Psoas muscle (tissue), 8 donors: ENCODE data around the gene FBXW12. TPM values are rescaled to one million over a fixed set of nuclear protein-coding genes. Genes with fewer than 3 reads are reported as not detected.

ENCODE experiments used
- ATAC-seq, 4 donors: fragments of 200-7000 bp; cut with Tn5 transposase; one replicate each; pipeline ENCODE4 v1.9.1; 2020; ENCODE audit warnings: moderate library complexity in 3 of 4, mild to moderate bottlenecking in 2 of 4
- DNase-seq, 2 donors: peaks; one replicate each; pipeline ENCODE4 v3.0.0-alpha.2; 2020
- H3K27ac ChIP-seq: fragments of 200-600 bp; one replicate; pipeline ENCODE4 v1.8.0; 2022
- H3K27me3 ChIP-seq, 3 donors: fragments of 200-600 bp in 1 of 3; one replicate each; pipeline versions ENCODE4 v1.6.1 to v1.8.0; 2013 to 2022; ENCODE audit warnings: low read length in 2 of 3, mild to moderate bottlenecking in 2 of 3, moderate library complexity in 1 of 3; ENCODE audit not compliant: insufficient read depth in 3 of 3
- H3K36me3 ChIP-seq, 2 donors: fragments of 200-600 bp in 1 of 2; one replicate each; pipeline versions ENCODE4 v1.6.1 to v1.8.0; 2013 to 2022; ENCODE audit warnings: low read depth in 1 of 2, mild to moderate bottlenecking in 1 of 2, moderate library complexity in 1 of 2; ENCODE audit not compliant: insufficient read depth in 1 of 2
- H3K4me1 ChIP-seq: fragments of 200-600 bp; one replicate; pipeline ENCODE4 v1.8.0; 2022
- H3K4me3 ChIP-seq: fragments of 200-600 bp; one replicate; pipeline ENCODE4 v1.8.0; 2022; ENCODE audit warnings: mild to moderate bottlenecking
- H3K9me3 ChIP-seq: fragments of 200-600 bp; one replicate; pipeline ENCODE4 v1.8.0; 2022
- CTCF ChIP-seq: fragments of 200-600 bp; IDR thresholded peaks from one replicate; pipeline ENCODE4 v1.8.0; 2022; ENCODE audit warnings: antibody characterized with exemption
- WGBS, 3 donors: extraction: QIAGEN DNeasy Blood & Tissue Kit; methylation state at CpG; one replicate each; pipeline versions ENCODE4 v1.1.6 to v1.1.7; 2013; 5-methylcytosine and 5-hydroxymethylcytosine counted together
- intact Hi-C, 2 donors: fragments of 100-400 bp; cut with DNase I; formaldehyde crosslinking; loops; one replicate each; pipeline versions ENCODE4 v1.11.0 to v1.14.2; 2022
- polyA plus RNA-seq, 3 donors: library from polyadenylated mRNA; stranded (reverse); fragments of 200-250 nt; gene quantifications; one replicate each; pipeline ENCODE4 v1.2.3, GENCODE V29; 2013
- total RNA-seq, 4 donors: library from RNA; stranded (reverse); fragmentation: NEBNext Ultra II Directional in 2 of 4; extraction: Animal tissue kit (Norgen Biotek cat#: 25700) in 2 of 4; gene quantifications; one replicate each; pipeline versions ENCODE4 v1.2.1 to v1.2.4, GENCODE V29; 2021 to 2023
- donor health status: healthy with polysubstance abuse.
- donor health status: DM: no; HTN: no; CAD: no; lungs with moderate emphysema.
- donor health status: Bipolar disorder and iron deficiency.
- donor health status: healthy.
- donor health status: DM: yes; HTN: yes; CAD: no.
- donor health status: DM: no; HTN: no; CAD: no.
- donor health status: DM: no; HTN: no; CAD: no.
- donor health status: DM: yes; HTN: yes; CAD: no.

The FBXW12 gene
- total and polyA plus RNA-seq, 7 donors = 0.01 TPM; not detected in 6

DNA sequence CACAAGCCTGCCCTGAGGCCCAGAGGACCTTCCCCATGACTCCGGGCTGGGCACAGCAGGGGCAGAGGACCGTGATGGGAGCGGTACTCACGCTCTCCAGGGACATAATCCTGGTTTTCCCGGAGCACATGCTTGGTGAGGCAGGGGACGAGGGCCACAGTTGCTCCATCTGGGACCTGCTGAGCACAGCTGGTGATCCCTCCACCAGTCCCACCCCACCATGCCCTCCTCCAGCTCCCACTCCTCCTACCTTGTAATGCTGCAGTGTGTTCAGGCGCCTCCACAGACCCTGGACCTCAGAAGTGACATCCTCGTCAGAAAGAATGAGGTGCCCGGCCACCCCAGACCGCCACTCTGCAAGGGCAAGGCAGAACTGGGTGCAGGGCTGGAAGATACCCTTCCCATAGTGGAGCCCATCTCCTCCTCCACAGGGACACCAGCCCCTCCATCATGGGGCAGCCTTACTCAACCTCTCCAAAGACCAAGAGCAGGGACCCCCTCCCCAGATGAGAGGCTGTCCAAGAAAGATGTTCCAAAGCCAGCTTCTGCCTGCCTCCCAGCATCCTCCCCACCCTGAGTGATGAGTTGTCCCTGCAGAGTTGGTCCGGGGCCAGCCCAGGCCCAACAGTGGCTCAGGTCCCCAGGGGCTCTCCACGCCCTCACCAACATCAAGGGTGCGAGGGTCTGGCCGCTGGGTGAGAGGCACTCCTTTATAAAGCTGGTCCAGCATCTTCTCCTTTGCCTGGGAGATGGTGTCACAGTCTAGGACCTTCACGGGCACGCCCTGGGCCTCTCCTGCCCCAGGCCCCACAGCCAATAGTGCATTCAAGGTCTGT lies 38.4 kb downstream of the FBXW12 start:
- H3K36me3 ChIP-seq = peaks cover 0 to 3% of the 10 kb centered on the region in 2 donors
- no peak for ATAC-seq

DNA sequence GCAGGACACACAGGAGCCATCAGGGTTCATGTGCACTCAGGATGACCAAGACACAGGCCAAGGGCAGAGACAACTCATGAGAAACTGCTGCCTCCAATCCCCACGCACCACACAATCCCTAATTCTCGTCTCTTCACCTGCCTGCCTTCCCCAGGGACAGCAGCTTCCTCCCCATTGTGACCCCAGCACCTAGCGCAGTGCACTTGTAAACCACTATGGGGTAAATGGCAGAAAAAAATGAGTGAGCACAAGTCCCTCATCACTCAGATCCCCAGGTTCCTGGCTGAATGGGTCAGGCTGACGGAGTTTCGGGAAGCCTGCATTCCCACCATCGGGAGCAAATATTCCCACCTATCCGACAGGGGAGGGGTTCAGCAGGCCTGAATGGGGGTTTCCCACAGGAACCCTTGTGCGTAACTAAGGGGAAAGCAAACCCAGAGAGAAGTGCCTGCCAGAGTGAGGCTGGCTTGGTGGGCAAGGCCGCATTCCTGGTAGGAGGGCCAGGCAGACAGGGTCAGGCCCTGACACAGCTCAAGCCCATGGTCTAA lies 39.1 kb downstream of the FBXW12 start:
- ATAC-seq (no peak), DNase-seq (no peak)
- Histone ChIP-seq H3K9me3 (no peaks in the 10 kb centered on the region), H3K4me1 (no peaks in the 10 kb centered on the region), H3K4me3 (no peak overlapping the region), H3K27ac (no peak overlapping the region), H3K36me3 (peaks cover 0 to 3% of the 10 kb centered on the region in 2 donors), H3K27me3 (peaks cover 0 to 2% (median 0%) of the 10 kb centered on the region in 3 donors)
- no peak for TF ChIP-seq CTCF
- 92 to 95% (median 94%) methylated on average over 9 of the region's 9 CpGs for WGBS, 3 donors
- intact Hi-C loops = no loop called here

More for the DNA sequence above, 38.4 kb downstream of the FBXW12 start:
- intact Hi-C loops = no loop called here
- Histone ChIP-seq H3K9me3 (no peaks in the 10 kb centered on the region), H3K27me3 (peaks cover 0 to 2% (median 0%) of the 10 kb centered on the region in 3 donors), H3K27ac (no peak overlapping the region), H3K4me3 (no peak overlapping the region), H3K4me1 (no peaks in the 10 kb centered on the region)
- TF ChIP-seq CTCF = no peak
- DNase-seq = peak; percentile 12 to 37
- 91 to 94% (median 92%) methylated on average over 16 of the region's 16 CpGs for WGBS, 3 donors

DNA sequence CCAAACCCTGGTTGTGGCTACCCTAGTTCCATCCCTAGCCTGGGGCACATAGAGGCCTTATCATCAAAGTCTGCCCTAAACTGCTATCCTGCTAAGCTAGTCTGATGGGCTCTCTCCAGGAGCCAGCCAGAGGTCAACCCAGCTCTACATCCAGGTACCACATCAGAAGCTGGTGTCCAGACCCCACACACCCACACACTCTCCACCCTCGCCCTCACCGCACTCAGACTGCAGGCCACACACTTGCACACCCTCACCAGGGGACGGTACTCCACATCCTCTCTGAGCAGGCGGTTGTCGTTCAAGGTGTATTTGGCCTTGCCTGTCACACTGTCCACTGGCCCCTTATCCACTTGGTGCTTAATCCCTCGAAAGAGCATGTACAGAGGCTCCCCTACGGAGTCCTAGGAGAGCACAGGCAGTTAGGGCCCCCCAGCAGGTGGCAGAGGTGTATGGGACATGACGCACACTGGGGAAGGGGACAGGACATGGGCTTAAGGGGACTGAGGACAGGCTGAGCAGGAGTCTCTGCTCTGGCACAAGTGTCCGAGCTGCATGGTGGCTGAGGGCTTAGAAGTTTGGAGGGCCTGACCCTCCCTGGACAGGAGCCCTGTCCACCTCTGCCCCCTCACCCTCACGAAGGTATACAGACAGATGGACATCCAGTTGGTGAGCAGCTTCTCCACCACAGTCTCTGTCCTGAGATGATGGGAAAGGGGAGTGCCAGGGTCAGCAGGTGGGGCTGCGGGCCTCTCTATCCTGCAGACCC lies 39.8 kb downstream of the FBXW12 start:
- Histone ChIP-seq H3K27me3 (peaks cover 0 to 2% (median 0%) of the 10 kb centered on the region in 3 donors), H3K9me3 (no peaks in the 10 kb centered on the region), H3K4me3 (no peak overlapping the region), H3K27ac (no peak overlapping the region), H3K4me1 (no peaks in the 10 kb centered on the region), H3K36me3 (peaks cover 0 to 3% of the 10 kb centered on the region in 2 donors)
- ATAC-seq (no peak), DNase-seq (no peak)
- 89 to 91% (median 89%) methylated on average over 9 to 11 of the region's 11 CpGs for whole genome bisulfite sequencing, 3 donors
- TF ChIP-seq CTCF = no peak
- intact Hi-C loops = no loop called here

DNA sequence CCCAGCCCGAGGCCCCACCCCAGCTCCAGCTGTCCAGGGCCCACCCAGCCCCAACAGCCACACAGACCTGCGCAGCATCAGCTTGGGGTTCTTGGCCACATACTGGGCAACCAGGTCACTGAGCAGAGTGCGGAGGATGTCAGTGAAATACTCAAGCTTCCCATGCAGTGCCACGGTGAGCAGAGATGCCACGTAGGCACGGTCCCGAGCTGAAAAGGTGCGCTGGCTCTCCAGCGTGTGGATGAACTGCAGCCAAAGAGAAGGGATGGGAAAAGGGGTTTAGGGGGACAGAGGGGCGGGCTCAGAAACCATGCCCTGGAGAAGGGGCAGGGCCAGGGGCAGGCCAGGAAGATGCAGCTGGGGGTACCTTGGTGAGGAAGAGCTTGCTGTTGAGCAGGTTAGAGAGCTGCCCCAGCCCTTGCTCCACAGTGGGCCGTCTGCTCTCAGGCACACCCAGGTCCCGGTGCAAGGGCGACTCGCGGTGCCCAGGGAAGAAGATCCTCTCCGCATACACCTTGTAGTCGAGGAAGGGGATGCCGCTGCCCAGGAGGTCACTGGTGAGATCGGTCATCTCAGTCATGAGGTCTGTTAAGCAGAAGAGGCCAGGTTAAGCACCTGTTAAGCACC lies 40.5 kb downstream of the FBXW12 start:
- Histone ChIP-seq H3K27me3 (peaks cover 0 to 2% (median 0%) of the 10 kb centered on the region in 3 donors), H3K27ac (no peak overlapping the region), H3K9me3 (no peaks in the 10 kb centered on the region), H3K4me3 (no peak overlapping the region), H3K36me3 (peaks cover 0 to 3% of the 10 kb centered on the region in 2 donors), H3K4me1 (no peaks in the 10 kb centered on the region)
- WGBS, 3 donors = 92 to 95% (median 93%) methylated on average over 18 to 19 of the region's 19 CpGs
- intact Hi-C loops = no loop called here
- no peak for TF ChIP-seq CTCF
- DNase-seq (peak; percentile 6 to 23), ATAC-seq (no peak)
